ENCODE measurements around the gene RGL1. TPM values are rescaled to one million over a fixed set of nuclear protein-coding genes. Genes with fewer than 3 reads are reported as not detected.

RGL1 gene
- total RNA-seq, 1 experiment from 2014 or later, result 34.5 TPM

GRCh38 chr1:183975651-183976050, 170.7 kb downstream of the RGL1 start:
- no TSS peak for BruUV-seq (replicated peaks)
- H3K36me3 ChIP-seq (ENCODE audit: control insufficient read depth, insufficient read depth, low read length), result no peaks in the 10 kb centered on the region
- ChIA-PET CTCF (no interaction called here), POLR2A (no interaction called here)
- Mint-ChIP-seq H3K9me3 (ENCODE audit: unreplicated experiment) (no peaks in the 10 kb centered on the region), H3K4me1 (ENCODE audit: low read depth, unreplicated experiment) (no peaks in the 10 kb centered on the region), H3K27me3 (ENCODE audit: insufficient read depth, unreplicated experiment) (no peaks in the 10 kb centered on the region), H3K27ac (ENCODE audit: unreplicated experiment) (no peak overlapping the region), H3K36me3 (ENCODE audit: insufficient read depth, unreplicated experiment) (no peaks in the 10 kb centered on the region), H3K4me3 (ENCODE audit: unreplicated experiment) (no peak overlapping the region)
- H3K9me3 ChIP-seq, result no peaks in the 10 kb centered on the region
- no peak for DNase-seq
- H3K27me3 ChIP-seq (replicated peaks; ENCODE audit: control insufficient read depth, insufficient read depth, low read length), result no peaks in the 10 kb centered on the region
- no peak for TF ChIP-seq CTCF (IDR thresholded peaks at IDR 0.05; ENCODE audit: insufficient read depth in 1 of 2, low read depth in 1 of 2, low read length in 1 of 2, severe bottlenecking in 1 of 2, unreplicated experiment in 1 of 2)
- intact Hi-C loops (cut with micrococcal nuclease; ENCODE audit: unreplicated experiment), result no loop called here
- no peaks in the 10 kb centered on the region for H3K4me1 ChIP-seq
- no peak overlapping the region for H3K4me3 ChIP-seq (ENCODE audit: low read depth, low read length)

- no peaks in the 10 kb centered on the region for H3K4me1 Mint-ChIP-seq (ENCODE audit: low read depth, unreplicated experiment)
- ChIA-PET POLR2A (no interaction called here), CTCF (no interaction called here)
- intact Hi-C loops (cut with micrococcal nuclease; ENCODE audit: unreplicated experiment), result no loop called here
- DNase-seq, result no peak
- H3K36me3 Mint-ChIP-seq (ENCODE audit: insufficient read depth, unreplicated experiment), result no peaks in the 10 kb centered on the region
- Histone ChIP-seq H3K36me3 (ENCODE audit: control insufficient read depth, insufficient read depth, low read length) (no peaks in the 10 kb centered on the region), H3K9me3 (no peaks in the 10 kb centered on the region), H3K27me3 (replicated peaks; ENCODE audit: control insufficient read depth, insufficient read depth, low read length) (no peaks in the 10 kb centered on the region), H3K4me3 (ENCODE audit: low read depth, low read length) (no peak overlapping the region), H3K4me1 (no peaks in the 10 kb centered on the region)
- no TSS peak for BruUV-seq (replicated peaks)
- H3K9me3 Mint-ChIP-seq (ENCODE audit: unreplicated experiment), result no peaks in the 10 kb centered on the region
- TF ChIP-seq CTCF (IDR thresholded peaks at IDR 0.05; ENCODE audit: insufficient read depth in 1 of 2, low read depth in 1 of 2, low read length in 1 of 2, severe bottlenecking in 1 of 2, unreplicated experiment in 1 of 2), result no peak
- no peak overlapping the region for H3K27ac Mint-ChIP-seq (ENCODE audit: unreplicated experiment)
- no peak overlapping the region for H3K4me3 Mint-ChIP-seq (ENCODE audit: unreplicated experiment)
- H3K27me3 Mint-ChIP-seq (ENCODE audit: insufficient read depth, unreplicated experiment), result no peaks in the 10 kb centered on the region
These were observed 172.8 kb downstream of the RGL1 start for GRCh38 chr1:183977717-183978116.

Other genes starting within 250 kb of the RGL1 start
- 0.58 TPM in 1 of 2 replicates, not detected in the other for gene NCF2, start 214.7 kb upstream of the RGL1 start, total RNA-seq (2022)
- 123 and 135 TPM in 2 replicates for gene ARPC5, start 169.3 kb upstream of the RGL1 start, total RNA-seq (2022)
- not detected in 2 replicates for gene APOBEC4, start 151.8 kb upstream of the RGL1 start, total RNA-seq (2022)
- 10.5 and 10.6 TPM in 2 replicates for gene COLGALT2, start 232.6 kb downstream of the RGL1 start, total RNA-seq (2022)
- gene TSEN15, start 246.6 kb downstream of the RGL1 start, total RNA-seq (2022), result 62.7 and 71.4 TPM in 2 replicates

All from Caco-2 (cell line).